HG03520 (cell line): Measurements from ENCODE around the gene MRPL2.

Experiments
- ATAC-seq: cut with Tn5 transposase; IDR thresholded peaks from one replicate; pipeline ENCODE4 v1.9.1; 2021; ENCODE audit warnings: mild to moderate bottlenecking, moderate library complexity; ENCODE audit not compliant: unreplicated experiment

MRPL2 gene

GRCh38 chr6:43059168-43060033 is at the start of gene MRPL2, which contains the start of gene KLC4:
Gene MRPL2, minus strand, starts transcription at chr6:43059434. Its CDS starts 53 bp downstream, at chr6:43059381.
Gene KLC4, plus strand, starts transcription at chr6:43059631. Its CDS starts 1,705 bp downstream, at chr6:43061336.
- peak; percentile 83 for ATAC-seq

GRCh38 chr6:43107344-43108062 is 48.3 kb upstream of the MRPL2 start:
- ATAC-seq = no peak

- no peak for ATAC-seq
Observed at GRCh38 chr6:43105538-43106222, 46.4 kb upstream of the MRPL2 start.

GRCh38 chr6:43103253-43103876 is 44.1 kb upstream of the MRPL2 start:
- ATAC-seq = no peak

GRCh38 chr6:43101497-43101896 is 42.3 kb upstream of the MRPL2 start:
- ATAC-seq = no peak

GRCh38 chr6:43097502-43097901 is 38.3 kb upstream of the MRPL2 start:
- no peak for ATAC-seq

- ATAC-seq = no peak
Observed at GRCh38 chr6:43097098-43097489, 37.9 kb upstream of the MRPL2 start.

GRCh38 chr6:43096451-43097097 is 37.3 kb upstream of the MRPL2 start:
- no peak for ATAC-seq

- no peak for ATAC-seq
Observed at GRCh38 chr6:43095939-43096338, 36.7 kb upstream of the MRPL2 start.

GRCh38 chr6:43093436-43094289 is 34.4 kb upstream of the MRPL2 start:
- no peak for ATAC-seq

- ATAC-seq = no peak
Observed at GRCh38 chr6:43092635-43093034, 33.4 kb upstream of the MRPL2 start.

- ATAC-seq = no peak
Observed at GRCh38 chr6:43091436-43091991, 32.3 kb upstream of the MRPL2 start.

- ATAC-seq = no peak
Observed at GRCh38 chr6:43091020-43091419, 31.8 kb upstream of the MRPL2 start.

GRCh38 chr6:43090559-43090956 is 31.3 kb upstream of the MRPL2 start:
- no peak for ATAC-seq

GRCh38 chr6:43089874-43090558 is 30.8 kb upstream of the MRPL2 start:
- no peak for ATAC-seq

- ATAC-seq = no peak
Observed at GRCh38 chr6:43089467-43089866, 30.2 kb upstream of the MRPL2 start.

GRCh38 chr6:43088654-43089056 is 29.4 kb upstream of the MRPL2 start:
- ATAC-seq = no peak

GRCh38 chr6:43086022-43086658 is 26.9 kb upstream of the MRPL2 start:
- ATAC-seq = no peak
